ENCODE results near the gene STON1.
"Not testable (repeated sequence)": the region's sequence is repeated elsewhere in the genome, so short reads cannot be mapped to it uniquely, and the experiment has no call there.

Gene STON1

GRCh38 chr2:48583961-48584360 lies 54.0 kb downstream of the STON1 start:
- DNase-seq = no peak

DNA sequence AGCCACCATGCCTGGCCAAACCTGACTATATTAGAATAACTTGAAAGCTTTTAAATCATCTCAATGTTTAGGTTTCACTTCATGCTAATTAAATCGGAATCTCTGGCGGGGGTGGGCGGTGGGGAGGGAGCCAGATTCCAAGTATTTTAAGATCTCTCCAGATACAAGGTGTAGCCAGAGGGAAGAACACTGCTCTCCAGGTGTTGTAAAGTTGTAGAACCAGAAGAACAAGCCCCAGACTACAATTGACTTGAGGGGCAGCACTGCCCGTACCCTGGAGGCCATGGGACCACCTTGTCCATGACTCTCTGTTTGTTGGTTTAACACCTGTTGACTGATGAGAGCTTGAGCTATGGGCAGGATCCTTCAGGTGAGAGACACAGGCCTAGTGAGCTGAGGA lies 54.6 kb downstream of the STON1 start:
- no peak for DNase-seq

DNA sequence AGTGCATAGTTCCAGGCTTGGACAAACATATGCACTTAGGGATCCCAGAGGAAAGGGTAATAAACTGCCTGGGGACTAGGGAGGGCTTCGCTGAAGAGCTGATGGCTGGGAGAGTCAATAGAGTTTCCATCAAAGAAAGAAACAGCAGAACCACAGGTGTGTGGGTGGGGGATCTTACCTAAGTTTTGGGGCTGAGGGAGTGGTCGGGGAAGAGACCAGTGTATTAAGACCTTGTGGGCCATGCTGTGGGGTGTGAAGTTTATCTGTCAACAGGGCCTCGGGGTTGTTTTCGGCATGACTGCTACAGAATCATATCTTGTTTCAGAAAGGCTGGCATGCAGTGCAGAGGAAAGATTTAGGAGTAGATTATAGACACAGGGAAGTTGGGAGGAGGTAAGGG lies 56.5 kb downstream of the STON1 start:
- no peak for DNase-seq

GRCh38 chr2:48587560-48587959 lies 57.6 kb downstream of the STON1 start:
- DNase-seq = no peak

DNA sequence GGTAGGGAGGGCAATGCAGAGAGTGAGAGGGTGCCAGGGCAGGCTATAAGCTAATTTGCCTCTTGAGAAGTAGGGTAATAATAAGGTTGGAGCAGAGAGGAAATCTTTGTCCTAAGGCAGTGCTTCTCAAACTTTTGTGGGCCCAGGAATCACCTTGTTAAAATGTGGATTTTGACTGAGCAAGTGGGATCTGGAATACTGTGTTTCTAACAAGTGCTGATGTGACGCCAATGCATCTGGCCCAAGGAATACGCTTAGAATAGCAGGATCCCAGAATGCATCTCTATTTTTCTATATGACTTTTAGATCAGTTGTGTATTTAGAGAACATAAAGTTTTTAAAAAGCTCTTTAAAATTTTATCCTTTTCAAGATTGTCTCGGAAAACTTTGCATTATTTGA lies 58.0 kb downstream of the STON1 start:
- DNase-seq = no peak

DNA sequence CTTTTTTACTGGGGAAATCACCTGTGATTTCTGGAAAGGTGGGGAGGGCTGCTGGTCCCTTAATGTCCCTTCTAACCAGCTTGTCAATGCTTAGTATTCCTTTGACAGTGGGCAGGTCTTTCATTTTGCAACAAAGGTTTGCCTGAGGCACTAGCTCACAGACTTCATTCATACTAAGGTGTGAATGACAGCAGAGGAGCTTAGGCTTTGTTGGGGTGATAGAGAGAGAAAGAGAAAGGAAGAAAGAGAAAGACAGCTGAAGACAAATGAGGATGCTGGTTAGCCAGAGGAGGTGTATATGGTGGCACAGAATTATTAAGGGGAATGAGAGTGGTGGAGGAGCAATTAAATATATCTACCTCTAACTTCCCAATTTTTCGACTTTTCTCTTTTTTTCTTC lies 58.8 kb downstream of the STON1 start:
- DNase-seq = no peak

DNA sequence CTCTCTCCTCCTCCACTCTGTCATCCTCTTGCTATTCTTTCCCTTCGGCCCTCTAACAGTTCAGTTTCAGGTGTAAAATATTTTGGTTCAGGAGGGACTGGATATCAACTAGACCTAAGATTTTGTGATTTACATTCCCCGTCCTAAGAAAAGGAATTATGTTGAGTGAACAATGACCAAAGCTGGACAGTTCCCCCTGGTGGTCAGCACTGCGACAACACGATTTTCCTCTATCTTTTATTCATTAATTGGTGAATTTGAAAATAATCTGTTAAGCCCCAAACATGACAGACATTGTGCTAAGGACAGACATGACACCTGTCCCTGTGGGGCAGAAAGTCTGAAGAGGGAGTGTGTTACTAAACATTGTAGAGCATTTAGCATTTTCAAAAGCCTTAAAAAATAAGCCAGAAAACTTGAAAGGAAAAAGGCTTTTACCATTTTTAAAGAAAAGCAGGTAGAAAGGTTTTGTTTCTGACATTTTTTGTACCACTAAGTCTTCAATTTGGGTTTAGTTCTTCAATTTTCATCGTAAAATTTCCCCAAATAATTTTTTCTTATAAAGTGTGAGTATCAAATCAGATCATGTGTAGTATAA lies 59.3 kb downstream of the STON1 start:
- DNase-seq = no peak

GRCh38 chr2:48590017-48590416 lies 60.1 kb downstream of the STON1 start:
- no peak for DNase-seq

DNA sequence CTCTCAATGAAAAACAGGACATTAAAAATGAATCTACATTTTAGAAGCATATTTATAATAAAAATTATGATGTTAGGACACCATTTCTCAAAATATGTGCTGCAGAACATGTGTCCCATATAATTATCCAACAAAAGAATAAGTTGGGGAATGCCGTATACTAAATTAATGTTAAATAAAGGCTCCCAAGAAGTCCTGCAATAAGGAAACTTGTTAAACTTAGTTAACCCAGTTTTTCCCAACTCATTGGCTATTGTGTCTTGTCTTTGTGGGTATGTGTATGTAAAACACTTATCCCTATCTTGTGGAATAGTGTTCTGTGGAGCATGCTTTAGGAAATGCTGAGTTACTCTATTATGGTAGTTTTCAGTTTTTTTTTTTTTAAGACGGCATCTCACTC lies 62.1 kb downstream of the STON1 start:
- no peak for DNase-seq

DNA sequence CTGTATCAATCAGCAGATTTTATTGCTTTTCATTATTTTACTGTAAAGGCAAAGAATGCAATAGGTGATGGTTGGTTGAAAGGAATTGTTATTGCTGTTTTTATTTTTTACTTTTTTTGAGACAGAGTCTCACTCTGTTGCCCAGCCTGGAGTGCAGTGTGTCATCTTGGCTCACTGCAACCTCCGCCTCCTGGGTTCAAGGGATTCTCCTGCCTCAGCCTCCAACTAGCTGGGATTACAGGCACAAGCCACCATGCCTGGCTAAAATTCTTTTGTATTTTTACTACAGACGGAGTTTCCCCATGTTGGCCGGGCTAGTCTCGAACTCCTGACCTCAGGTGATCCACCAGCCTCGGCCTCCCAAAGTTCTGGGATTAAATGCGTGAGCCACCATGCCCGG lies 66.8 kb downstream of the STON1 start:
- not testable (repeated sequence) for DNase-seq

- DNase-seq = no peak
Observed at GRCh38 chr2:48597492-48597891, 67.5 kb downstream of the STON1 start.

GRCh38 chr2:48600204-48600813 lies 70.4 kb downstream of the STON1 start:
- DNase-seq = peak; percentile 16

- no peak for DNase-seq
Observed at GRCh38 chr2:48600917-48601316, 71.0 kb downstream of the STON1 start.

DNA sequence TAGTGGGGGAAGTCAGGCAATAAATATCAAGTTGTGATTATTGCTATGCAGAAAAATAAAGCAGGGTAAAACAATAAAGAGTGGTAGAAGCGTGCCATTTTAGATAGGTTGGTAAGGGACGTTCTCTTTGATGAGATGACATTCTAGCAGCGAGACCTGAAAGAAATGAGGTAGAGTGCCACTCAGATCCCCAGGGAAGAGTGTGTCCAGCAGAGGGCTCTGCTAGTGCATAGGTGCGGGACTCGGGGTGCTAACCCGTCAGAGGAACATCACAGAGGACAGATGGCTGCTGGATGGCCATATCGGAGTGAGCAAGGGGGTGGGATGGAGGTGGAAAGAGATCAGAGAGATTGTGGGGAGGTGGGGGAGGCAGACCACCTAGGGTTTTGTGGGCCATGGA lies 71.4 kb downstream of the STON1 start:
- DNase-seq = no peak

DNA sequence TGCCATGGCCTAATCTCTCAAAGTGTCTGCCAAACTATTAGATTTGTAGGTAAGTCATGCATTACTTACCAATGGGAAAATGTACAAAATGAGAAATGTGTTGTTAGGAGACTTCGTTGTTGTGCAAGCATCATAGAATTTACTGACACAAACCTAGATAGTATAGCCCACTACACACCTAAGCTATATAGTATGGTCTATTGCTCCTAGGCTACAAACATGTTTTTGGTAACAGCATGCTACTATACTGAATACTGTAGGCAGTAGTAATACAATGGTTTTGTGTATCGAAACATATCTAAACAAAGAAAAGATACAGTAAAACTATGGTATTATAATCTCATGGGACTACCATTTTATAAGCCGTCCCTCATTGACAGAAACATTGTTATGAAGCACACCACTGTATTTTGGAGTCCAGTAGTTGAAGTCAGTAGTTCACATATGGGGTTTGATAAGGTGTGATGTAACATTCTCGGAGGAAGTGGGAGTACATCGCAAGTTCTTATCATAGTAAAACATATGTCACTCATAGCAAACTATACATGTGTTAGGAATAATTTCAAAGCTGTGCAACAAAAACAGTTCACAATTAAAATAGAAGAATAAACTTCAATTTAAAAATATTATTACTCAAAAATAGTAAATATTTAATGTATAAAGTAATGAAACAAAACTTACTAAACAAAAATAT lies 75.7 kb downstream of the STON1 start:
- no peak for DNase-seq

- no peak for DNase-seq
Observed at GRCh38 chr2:48607307-48608014, 77.5 kb downstream of the STON1 start.

GRCh38 chr2:48613211-48613610 lies 83.3 kb downstream of the STON1 start:
- no peak for DNase-seq

DNA sequence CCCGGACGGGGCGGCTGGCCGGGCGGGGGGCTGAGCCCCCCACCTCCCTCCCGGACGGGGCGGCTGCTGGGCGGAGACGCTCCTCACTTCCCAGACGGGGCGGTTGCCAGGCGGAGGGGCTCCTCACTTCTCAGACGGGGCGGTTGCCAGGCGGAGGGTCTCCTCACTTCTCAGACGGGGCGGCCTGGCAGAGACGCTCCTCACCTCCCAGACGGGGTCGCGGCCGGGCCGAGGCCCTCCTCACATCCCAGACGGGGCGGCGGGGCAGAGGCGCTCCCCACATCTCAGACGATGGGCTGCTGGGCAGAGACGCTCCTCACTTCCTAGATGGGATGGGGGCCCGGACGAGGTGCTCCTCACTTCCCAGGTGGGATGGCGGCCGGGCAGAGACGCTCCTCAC lies 84.6 kb downstream of the STON1 start:
- not testable (repeated sequence) for DNase-seq

GRCh38 chr2:48617618-48618017 lies 87.7 kb downstream of the STON1 start, which contains the start of gene GTF2A1L:
GTF2A1L (plus strand) TSS chr2:48617856; CDS start chr2:48617875, 19 bp downstream.
- no peak for DNase-seq

- DNase-seq = no peak
Observed at GRCh38 chr2:48619526-48619925, 89.6 kb downstream of the STON1 start.

GRCh38 chr2:48620604-48621003 lies 90.7 kb downstream of the STON1 start:
- DNase-seq = no peak

- not testable (repeated sequence) for DNase-seq
Observed at GRCh38 chr2:48622691-48623090, 92.7 kb downstream of the STON1 start.

DNA sequence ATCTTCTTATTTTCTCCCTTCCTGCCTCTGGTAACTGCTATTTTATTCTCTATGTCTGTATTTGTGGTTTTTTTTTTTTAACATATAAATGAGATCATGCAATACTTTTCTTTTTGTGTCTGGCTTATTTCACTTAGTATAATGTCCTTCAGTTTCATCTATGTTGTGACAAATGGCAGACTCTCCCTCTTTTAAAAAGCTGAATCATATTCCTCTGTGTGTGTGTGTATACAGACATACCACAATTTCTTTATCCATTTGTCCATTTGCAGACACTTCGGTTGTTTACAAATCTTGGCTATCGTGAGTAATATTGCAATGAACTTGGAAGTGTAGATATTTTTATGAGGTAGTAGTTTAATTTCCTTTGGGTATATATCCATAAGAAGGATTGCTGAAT lies 94.7 kb downstream of the STON1 start:
- DNase-seq = no peak

- no peak for DNase-seq
Observed at GRCh38 chr2:48626047-48626446, 96.1 kb downstream of the STON1 start.

Measured in KG1 (cell line).